Subcutaneous adipose tissue (tissue), 4 donors: Measurements from ENCODE around the gene SIGLEC11. TPM values are rescaled to one million over a fixed set of nuclear protein-coding genes. Genes with fewer than 3 reads are reported as not detected.

Experiments used
- total RNA-seq, 4 donors: library from RNA; depleted of rRNA; stranded (reverse); fragments of >200 nt; gene quantifications; one replicate each; pipeline ENCODE4 v1.1.0, GENCODE V29; 2016
- TF ChIP-seq, protein P1 (sequence below): fragments of 450-650 bp; IDR thresholded peaks from one replicate; pipeline ENCODE4 v1.5.1; 2016; ENCODE audit warnings: low read depth, mild to moderate bottlenecking, control low read depth, antibody characterized with exemption, moderate library complexity

The SIGLEC11 gene
- total RNA-seq, 4 donors from 2014 or later = 0.65 to 6.6 (median 2.7) TPM

DNA sequence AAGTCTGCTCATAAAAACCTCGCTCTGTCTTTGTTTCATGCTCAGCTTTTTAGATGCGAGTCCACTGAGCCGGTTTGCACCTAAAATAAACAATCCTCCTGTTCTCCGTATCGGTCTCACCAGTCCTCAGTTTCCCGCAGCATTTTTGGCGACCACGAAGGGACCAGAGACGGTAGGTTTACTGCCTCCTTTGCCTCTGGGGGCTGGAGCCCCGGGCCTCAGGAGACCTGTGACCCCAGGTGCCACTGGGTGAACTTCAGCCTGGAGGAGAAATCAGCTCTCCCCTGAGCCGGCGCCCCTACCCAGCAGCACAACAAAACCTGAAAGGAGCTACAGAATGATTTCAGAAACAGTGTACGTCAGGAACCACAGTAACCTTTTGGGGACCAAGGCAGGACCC lies 8.1 kb downstream of the SIGLEC11 start:
- TF ChIP-seq, protein P1, sequence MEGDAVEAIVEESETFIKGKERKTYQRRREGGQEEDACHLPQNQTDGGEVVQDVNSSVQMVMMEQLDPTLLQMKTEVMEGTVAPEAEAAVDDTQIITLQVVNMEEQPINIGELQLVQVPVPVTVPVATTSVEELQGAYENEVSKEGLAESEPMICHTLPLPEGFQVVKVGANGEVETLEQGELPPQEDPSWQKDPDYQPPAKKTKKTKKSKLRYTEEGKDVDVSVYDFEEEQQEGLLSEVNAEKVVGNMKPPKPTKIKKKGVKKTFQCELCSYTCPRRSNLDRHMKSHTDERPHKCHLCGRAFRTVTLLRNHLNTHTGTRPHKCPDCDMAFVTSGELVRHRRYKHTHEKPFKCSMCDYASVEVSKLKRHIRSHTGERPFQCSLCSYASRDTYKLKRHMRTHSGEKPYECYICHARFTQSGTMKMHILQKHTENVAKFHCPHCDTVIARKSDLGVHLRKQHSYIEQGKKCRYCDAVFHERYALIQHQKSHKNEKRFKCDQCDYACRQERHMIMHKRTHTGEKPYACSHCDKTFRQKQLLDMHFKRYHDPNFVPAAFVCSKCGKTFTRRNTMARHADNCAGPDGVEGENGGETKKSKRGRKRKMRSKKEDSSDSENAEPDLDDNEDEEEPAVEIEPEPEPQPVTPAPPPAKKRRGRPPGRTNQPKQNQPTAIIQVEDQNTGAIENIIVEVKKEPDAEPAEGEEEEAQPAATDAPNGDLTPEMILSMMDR = no peak

DNA sequence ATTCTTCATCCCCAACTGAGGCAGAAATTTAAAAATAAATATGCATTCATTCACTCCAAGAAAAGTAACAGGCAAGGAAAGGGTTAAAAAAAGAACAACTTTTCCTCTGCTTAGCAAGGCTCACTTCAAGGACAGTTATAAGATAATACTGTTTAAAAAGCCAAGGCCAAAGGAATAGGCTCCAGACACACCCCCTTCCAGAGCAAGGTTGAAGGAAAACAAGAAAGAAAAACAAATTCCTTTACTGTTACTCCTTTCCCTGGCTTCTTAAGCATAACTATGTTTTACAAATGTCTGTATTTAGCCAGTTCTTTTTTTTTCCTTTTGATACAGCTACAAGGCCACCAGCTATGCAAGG lies 8.5 kb downstream of the SIGLEC11 start:
- TF ChIP-seq, protein P1 = no peak

DNA sequence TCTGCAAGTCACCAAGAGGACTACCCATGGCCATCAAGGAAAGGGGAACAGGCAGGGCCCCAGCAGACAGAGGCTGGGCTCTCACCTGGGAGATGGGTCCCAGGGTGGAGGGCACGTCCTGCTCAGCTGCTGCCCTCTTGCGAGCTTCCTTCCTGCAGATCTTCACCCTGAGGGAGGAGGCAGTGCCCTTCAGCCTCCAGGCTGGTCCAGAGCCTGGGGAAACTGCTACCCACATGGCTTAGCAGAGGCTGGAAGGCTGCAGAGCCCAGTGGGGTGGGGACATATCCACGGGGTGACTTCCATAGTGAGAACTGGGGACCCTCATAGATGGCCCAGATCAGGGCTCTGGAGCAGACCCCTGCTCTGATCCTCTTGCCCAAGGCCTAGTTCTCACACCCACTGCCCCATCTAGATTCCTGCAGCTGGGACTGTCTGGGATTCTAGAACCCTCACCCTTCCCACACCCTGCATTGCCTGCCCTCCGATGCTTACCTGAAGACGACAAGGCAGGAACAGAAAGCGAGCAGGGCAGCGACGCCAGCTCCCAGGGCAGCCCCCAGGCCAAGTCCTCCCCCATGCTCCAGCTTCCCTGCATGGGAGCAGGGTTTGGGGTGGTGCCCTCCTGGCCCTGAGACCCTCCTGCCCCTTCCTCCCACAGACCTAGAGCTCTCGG lies 9.0 kb downstream of the SIGLEC11 start:
- TF ChIP-seq, protein P1 = no peak

DNA sequence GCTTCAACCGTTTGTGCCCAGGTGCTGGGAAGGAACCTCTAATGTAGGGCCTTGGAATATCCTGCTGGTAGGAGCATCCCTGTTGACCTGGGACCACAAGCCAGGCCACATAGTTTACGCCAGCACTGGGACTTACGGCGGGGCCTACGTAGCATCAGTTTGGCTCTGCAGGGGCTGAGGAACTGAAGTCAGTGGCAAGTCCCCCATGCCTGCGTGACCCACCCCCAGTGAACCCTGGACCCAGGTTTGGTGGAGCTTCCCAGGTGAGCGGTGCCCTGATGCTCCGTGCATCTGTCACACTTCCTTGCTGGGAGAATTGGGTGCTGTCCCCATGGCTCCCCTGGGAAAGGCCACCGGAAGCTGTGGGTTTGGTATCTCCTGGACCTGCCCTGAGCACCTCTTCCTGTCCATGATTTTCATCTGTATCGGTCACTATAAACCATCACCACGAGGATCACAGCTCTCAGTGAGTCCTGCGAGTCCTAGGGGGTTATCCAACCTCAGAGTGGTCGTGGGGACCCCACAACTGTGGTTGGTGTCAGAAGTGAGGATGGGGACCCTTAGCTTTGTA lies 9.9 kb downstream of the SIGLEC11 start:
- TF ChIP-seq, protein P1 = no peak

DNA sequence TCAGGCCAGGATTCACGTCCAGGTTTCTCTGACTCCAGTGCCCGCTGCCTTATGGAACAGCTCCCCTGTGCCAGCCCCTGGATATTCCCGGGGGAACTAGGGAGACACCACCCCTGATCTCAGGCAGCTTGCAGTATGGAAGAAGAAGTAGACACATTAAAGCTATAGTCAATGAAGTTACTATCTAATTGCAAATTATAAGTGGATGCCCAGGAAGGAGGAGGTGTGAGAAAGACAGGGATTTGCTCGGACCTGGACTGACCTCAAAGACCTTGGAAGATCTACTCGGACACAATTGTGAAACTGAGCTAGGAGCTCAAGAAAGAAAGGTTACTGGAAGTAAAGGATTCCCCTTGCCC lies 10.4 kb downstream of the SIGLEC11 start:
- TF ChIP-seq, protein P1 = no peak

DNA sequence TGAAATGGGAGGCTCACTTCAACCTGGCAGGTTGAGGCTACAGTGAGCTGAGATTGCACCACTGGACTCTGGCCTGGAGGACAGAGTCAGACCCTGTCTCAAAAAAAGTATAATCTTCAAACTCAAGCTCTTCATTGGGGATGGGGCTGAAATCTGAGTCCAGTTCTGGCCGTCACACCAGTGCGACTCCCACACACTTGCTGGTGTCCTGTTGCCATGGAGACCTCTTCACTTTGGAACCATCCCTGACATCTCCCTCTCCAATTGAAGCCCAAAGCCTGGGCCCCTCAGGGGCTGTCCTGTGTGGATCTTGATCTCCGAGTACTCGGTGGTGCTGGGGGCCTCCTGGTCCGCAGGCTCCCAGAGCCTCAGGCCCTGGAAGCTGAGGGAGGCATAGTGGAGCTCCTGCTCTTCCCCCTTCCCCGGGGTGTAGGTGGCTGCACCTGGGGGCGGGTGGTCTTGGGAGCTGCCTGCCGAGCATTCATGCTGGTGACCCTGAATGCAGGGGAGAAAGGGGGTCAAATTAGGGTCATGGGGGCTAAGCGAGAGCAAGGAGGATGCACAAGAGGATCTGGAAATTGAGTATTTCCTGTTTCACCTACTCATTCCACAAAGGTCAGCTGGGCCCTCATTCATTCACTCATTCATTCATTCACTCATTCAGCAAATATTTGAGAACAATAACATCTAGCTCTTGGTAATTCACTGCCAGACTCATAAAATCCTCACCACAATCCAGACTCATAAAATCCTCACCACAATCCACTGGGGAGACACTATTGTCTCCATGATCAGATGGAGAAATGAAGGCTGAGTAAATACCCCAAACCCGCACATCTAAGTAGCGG lies 11.0 kb downstream of the SIGLEC11 start:
- TF ChIP-seq, protein P1 = no peak

DNA sequence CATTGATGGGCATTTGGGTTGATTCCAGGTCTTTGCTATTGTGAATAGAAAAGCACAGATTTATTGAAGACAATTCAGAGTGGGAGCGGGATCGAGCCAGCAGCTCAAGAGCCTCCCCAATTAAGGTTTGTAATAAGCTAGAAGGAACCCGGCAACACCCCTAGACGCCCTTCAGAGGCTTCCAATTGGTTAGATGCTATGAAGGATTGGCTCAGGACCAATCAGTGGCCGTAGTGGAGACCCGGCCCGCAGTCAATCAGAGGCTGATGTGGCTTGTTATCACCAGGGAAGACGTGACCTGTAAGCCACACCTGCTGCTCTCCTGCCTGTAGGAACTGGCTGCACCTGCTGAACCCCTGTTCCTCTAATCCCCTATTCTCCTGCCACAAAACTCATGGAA lies 14.6 kb downstream of the SIGLEC11 start:
- TF ChIP-seq, protein P1 = no peak
